Osteoblast (primary cell): ENCODE results near the gene HSPA4. TPM values are rescaled to one million over a fixed set of nuclear protein-coding genes. Genes with fewer than 3 reads are reported as not detected.

ENCODE experiments used
- DNase-seq: peaks from one replicate; pipeline ENCODE4 v3.0.0; 2011; ENCODE audit warnings: low spot score, mixed read lengths; ENCODE audit not compliant: insufficient read length; ENCODE audit errors: missing footprints
- H2AFZ ChIP-seq: 2 replicates; pipeline ENCODE4 v1.6.0; 2011; ENCODE audit warnings: mild to moderate bottlenecking, low read length
- H3K27ac ChIP-seq: 2 replicates; pipeline ENCODE4 v1.5.1; 2011; ENCODE audit warnings: mild to moderate bottlenecking, low read depth, low read length, moderate library complexity
- H3K27me3 ChIP-seq: 2 replicates; pipeline ENCODE4 v1.6.0; 2012; ENCODE audit warnings: mild to moderate bottlenecking, control low read depth, inconsistent platforms, low read length, moderate library complexity; ENCODE audit not compliant: insufficient read depth
- H3K36me3 ChIP-seq: 2 replicates; pipeline ENCODE4 v1.5.1; 2011; ENCODE audit warnings: mild to moderate bottlenecking, low read length, control low read depth, moderate library complexity; ENCODE audit not compliant: insufficient read depth
- H3K4me1 ChIP-seq: 2 replicates; pipeline ENCODE4 v1.5.1; 2011; ENCODE audit warnings: mild to moderate bottlenecking, low read length, control low read depth, moderate library complexity; ENCODE audit not compliant: insufficient read depth
- H3K4me2 ChIP-seq: 2 replicates; pipeline ENCODE4 v1.6.0; 2011; ENCODE audit warnings: mild to moderate bottlenecking, low read length; ENCODE audit not compliant: insufficient read depth
- H3K4me3 ChIP-seq: fragments of 200-600 bp; sonication (generic); 3 replicates; pipeline ENCODE4 v1.5.1; 2012; ENCODE audit warnings: mild to moderate bottlenecking, low read length, inconsistent platforms; ENCODE audit not compliant: insufficient read depth
- H3K79me2 ChIP-seq: 2 replicates; pipeline ENCODE4 v1.6.0; 2012; ENCODE audit warnings: mild to moderate bottlenecking, low read length, control low read depth, inconsistent platforms; ENCODE audit not compliant: insufficient read depth
- H3K9me3 ChIP-seq: 2 replicates; pipeline ENCODE4 v1.5.1; 2011; ENCODE audit warnings: low read depth, low read length, control low read depth
- H4K20me1 ChIP-seq: 2 replicates; pipeline ENCODE4 v1.6.0; 2012; ENCODE audit warnings: mild to moderate bottlenecking, low read length, control low read depth; ENCODE audit not compliant: insufficient read depth
- CTCF ChIP-seq: IDR thresholded peaks from 2 replicates; pipeline ENCODE4 v1.5.1; 2011; ENCODE audit warnings: mild to moderate bottlenecking, low read depth, low read length, moderate library complexity; ENCODE audit errors: extremely low read depth
- total RNA-seq: library from RNA; depleted of rRNA; stranded (reverse); fragments of >200 nt; gene quantifications from 2 replicates; pipeline ENCODE4 v1.2.3, GENCODE V29; 2012

HSPA4 gene
- total RNA-seq, 1 donor, result 135 TPM

GRCh38 chr5:133120156-133120750, 68.4 kb downstream of the HSPA4 start:
- H3K27me3 ChIP-seq, result peaks cover 8% of the 10 kb centered on the region
- DNase-seq, result no peak
- no peaks in the 10 kb centered on the region for H3K9me3 ChIP-seq
- no peak overlapping the region for H3K4me3 ChIP-seq
- no peak overlapping the region for H3K4me2 ChIP-seq
- H2AFZ ChIP-seq, result no peak overlapping the region
- TF ChIP-seq CTCF, result no peak
- H3K4me1 ChIP-seq, result no peaks in the 10 kb centered on the region
- H3K36me3 ChIP-seq, result no peaks in the 10 kb centered on the region
- H3K27ac ChIP-seq, result no peak overlapping the region
- no peaks in the 10 kb centered on the region for H4K20me1 ChIP-seq
- H3K79me2 ChIP-seq, result no peaks in the 10 kb centered on the region

GRCh38 chr5:133121080-133121479, 69.3 kb downstream of the HSPA4 start:
- Histone ChIP-seq H3K79me2 (no peaks in the 10 kb centered on the region), H3K4me3 (no peak overlapping the region), H3K36me3 (no peaks in the 10 kb centered on the region), H3K4me1 (no peaks in the 10 kb centered on the region), H4K20me1 (no peaks in the 10 kb centered on the region), H3K27me3 (peaks cover 8% of the 10 kb centered on the region), H2AFZ (no peak overlapping the region), H3K9me3 (no peaks in the 10 kb centered on the region), H3K27ac (no peak overlapping the region), H3K4me2 (no peak overlapping the region)
- no peak for DNase-seq
- TF ChIP-seq CTCF, result no peak

GRCh38 chr5:133121611-133122150, 69.9 kb downstream of the HSPA4 start:
- no peak for DNase-seq
- H3K9me3 ChIP-seq, result no peaks in the 10 kb centered on the region
- no peaks in the 10 kb centered on the region for H3K4me1 ChIP-seq
- no peak overlapping the region for H3K4me3 ChIP-seq
- H4K20me1 ChIP-seq, result no peaks in the 10 kb centered on the region
- TF ChIP-seq CTCF, result no peak
- H3K27ac ChIP-seq, result no peak overlapping the region
- H3K27me3 ChIP-seq, result peaks cover 10% of the 10 kb centered on the region
- H3K4me2 ChIP-seq, result no peak overlapping the region
- no peaks in the 10 kb centered on the region for H3K79me2 ChIP-seq
- H3K36me3 ChIP-seq, result no peaks in the 10 kb centered on the region
- H2AFZ ChIP-seq, result no peak overlapping the region

GRCh38 chr5:133122711-133123110, 70.9 kb downstream of the HSPA4 start:
- Histone ChIP-seq H3K27me3 (peaks cover 13% of the 10 kb centered on the region), H3K4me2 (no peak overlapping the region), H3K27ac (no peak overlapping the region), H3K79me2 (no peaks in the 10 kb centered on the region), H3K36me3 (no peaks in the 10 kb centered on the region), H2AFZ (no peak overlapping the region), H3K4me3 (no peak overlapping the region), H4K20me1 (no peaks in the 10 kb centered on the region), H3K4me1 (no peaks in the 10 kb centered on the region), H3K9me3 (no peaks in the 10 kb centered on the region)
- no peak for DNase-seq
- no peak for TF ChIP-seq CTCF
